Right lobe of liver (tissue), 4 donors: ENCODE results near the gene PIGS.

ENCODE experiments used
- POLR2A ChIP-seq: fragments of 450-650 bp; IDR thresholded peaks from one replicate; pipeline ENCODE4 v1.6.1; 2017; ENCODE audit warnings: antibody characterized with exemption, mild to moderate bottlenecking
- TF ChIP-seq, protein P1 (sequence below), 4 donors: fragments of 200-600 bp in 3 of 4; fragments of 450-650 bp in 1 of 4; IDR thresholded peaks; one replicate each; pipeline versions ENCODE4 v1.5.1 to v1.8.0; 2016 to 2022; ENCODE audit warnings: antibody characterized with exemption in 4 of 4, mild to moderate bottlenecking in 2 of 4
- donor health status: DM: no; HTN: no; CAD: no.
- donor health status: DM: no; HTN: no; CAD: no.
- donor health status: DM: no; HTN: yes; CAD: no.

DNA sequence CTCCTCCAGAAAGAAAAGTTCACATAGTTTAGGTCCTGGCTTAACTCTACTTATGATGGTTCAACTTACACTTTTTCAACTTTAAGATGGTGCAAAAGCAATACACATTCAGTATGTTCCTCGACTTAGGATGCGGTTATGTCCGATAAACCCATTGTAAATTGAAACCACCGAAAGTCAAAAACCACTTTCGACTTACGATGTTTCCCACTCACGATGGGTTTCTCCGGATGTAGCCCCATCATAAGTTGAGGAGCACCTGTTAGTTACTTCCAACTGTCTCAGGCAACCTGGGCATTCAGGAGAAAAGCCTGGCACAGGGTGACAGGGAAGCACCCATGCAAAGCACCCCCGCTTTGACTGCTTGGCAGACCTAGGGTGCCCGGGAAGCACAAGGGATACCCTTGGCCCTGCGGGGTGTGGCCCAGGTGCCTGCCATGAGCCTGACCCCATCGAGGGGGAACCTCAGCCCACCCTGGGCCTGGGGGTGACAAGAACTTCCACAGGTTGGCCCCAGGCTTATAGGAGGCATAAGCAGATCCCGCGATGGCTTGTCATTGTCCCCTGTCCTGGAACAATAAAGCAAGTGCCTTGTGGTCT is 32.9 kb downstream of the PIGS start:
- TF ChIP-seq, protein P1, sequence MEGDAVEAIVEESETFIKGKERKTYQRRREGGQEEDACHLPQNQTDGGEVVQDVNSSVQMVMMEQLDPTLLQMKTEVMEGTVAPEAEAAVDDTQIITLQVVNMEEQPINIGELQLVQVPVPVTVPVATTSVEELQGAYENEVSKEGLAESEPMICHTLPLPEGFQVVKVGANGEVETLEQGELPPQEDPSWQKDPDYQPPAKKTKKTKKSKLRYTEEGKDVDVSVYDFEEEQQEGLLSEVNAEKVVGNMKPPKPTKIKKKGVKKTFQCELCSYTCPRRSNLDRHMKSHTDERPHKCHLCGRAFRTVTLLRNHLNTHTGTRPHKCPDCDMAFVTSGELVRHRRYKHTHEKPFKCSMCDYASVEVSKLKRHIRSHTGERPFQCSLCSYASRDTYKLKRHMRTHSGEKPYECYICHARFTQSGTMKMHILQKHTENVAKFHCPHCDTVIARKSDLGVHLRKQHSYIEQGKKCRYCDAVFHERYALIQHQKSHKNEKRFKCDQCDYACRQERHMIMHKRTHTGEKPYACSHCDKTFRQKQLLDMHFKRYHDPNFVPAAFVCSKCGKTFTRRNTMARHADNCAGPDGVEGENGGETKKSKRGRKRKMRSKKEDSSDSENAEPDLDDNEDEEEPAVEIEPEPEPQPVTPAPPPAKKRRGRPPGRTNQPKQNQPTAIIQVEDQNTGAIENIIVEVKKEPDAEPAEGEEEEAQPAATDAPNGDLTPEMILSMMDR (IDR thresholded peaks at IDR 0.05) = no peak
- no peak for TF ChIP-seq POLR2A
